ENCODE data around the gene AZGP1. TPM values are rescaled to one million over a fixed set of nuclear protein-coding genes. Genes with fewer than 3 reads are reported as not detected.

The AZGP1 gene
- total and polyA plus RNA-seq, 2 of the 13 experiments (the other 11 are each of a cell fraction or from before 2014, with no cell fraction given), result 93.8 to 229 TPM

DNA sequence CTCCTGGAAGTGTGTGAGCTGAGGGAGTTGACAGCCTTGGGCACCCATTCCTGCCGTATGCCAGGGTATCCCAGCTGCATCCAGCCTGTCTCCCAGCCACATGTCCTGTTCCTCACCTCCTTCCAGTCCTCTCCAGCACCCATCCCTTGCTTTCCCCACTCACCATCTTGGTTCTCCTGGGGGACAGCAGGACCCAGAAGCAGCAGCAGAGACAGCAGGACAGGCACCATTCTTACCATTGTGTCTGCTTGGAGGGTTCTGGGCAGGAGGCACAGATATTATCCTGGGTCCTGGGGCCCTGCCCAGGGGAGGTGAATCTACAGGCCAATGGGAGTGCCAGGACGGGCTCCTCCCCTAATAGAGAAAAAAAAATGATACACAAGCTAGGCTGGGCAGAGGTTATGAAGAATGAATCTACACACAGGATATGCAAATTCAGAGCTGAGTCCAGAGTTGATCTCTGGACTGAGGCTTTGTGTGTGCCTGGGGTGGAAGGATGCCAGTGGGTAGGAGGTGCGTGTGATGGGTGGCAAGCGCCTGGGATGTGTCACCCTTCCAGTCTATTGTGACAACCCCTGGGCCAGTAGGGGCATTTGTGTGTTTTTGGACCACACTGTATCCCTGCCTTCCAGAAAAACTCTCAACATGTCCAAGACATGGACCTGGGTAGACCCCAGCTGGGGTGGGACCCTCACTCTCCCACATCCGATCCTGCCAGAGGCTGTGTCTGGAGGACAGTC is at the start of gene AZGP1 (continued):
- TF ChIP-seq, protein P1, sequence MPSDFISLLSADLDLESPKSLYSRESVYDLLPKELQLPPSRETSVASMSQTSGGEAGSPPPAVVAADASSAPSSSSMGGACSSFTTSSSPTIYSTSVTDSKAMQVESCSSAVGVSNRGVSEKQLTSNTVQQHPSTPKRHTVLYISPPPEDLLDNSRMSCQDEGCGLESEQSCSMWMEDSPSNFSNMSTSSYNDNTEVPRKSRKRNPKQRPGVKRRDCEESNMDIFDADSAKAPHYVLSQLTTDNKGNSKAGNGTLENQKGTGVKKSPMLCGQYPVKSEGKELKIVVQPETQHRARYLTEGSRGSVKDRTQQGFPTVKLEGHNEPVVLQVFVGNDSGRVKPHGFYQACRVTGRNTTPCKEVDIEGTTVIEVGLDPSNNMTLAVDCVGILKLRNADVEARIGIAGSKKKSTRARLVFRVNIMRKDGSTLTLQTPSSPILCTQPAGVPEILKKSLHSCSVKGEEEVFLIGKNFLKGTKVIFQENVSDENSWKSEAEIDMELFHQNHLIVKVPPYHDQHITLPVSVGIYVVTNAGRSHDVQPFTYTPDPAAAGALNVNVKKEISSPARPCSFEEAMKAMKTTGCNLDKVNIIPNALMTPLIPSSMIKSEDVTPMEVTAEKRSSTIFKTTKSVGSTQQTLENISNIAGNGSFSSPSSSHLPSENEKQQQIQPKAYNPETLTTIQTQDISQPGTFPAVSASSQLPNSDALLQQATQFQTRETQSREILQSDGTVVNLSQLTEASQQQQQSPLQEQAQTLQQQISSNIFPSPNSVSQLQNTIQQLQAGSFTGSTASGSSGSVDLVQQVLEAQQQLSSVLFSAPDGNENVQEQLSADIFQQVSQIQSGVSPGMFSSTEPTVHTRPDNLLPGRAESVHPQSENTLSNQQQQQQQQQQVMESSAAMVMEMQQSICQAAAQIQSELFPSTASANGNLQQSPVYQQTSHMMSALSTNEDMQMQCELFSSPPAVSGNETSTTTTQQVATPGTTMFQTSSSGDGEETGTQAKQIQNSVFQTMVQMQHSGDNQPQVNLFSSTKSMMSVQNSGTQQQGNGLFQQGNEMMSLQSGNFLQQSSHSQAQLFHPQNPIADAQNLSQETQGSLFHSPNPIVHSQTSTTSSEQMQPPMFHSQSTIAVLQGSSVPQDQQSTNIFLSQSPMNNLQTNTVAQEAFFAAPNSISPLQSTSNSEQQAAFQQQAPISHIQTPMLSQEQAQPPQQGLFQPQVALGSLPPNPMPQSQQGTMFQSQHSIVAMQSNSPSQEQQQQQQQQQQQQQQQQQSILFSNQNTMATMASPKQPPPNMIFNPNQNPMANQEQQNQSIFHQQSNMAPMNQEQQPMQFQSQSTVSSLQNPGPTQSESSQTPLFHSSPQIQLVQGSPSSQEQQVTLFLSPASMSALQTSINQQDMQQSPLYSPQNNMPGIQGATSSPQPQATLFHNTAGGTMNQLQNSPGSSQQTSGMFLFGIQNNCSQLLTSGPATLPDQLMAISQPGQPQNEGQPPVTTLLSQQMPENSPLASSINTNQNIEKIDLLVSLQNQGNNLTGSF (CRISPR knock-in tag; IDR thresholded peaks at IDR 0.05), result no peak
- TF ChIP-seq HMG20B (CRISPR knock-in tag; conservative IDR thresholded peaks at IDR 0.05) (0 out of 2 replicates have a peak, but pooled peaks have one; percentile 49), EEA1 (CRISPR knock-in tag; IDR thresholded peaks at IDR 0.05; ENCODE audit: borderline replicate concordance) (no peak), ZNF33A (CRISPR knock-in tag; IDR thresholded peaks at IDR 0.05; ENCODE audit: borderline replicate concordance) (no peak), KDM2A (CRISPR knock-in tag; IDR thresholded peaks at IDR 0.05; ENCODE audit: borderline replicate concordance, low read depth) (no peak), MEIS1 (CRISPR knock-in tag; IDR thresholded peaks at IDR 0.05; ENCODE audit: borderline replicate concordance) (0 out of 2 replicates have a peak, but pooled peaks have one; percentile 70), TEAD3 (CRISPR knock-in tag; optimal IDR thresholded peaks at IDR 0.05; ENCODE audit: borderline replicate concordance) (peak; percentile 56), SALL2 (CRISPR knock-in tag; IDR thresholded peaks at IDR 0.05) (no peak; the same call in 1 of the 2 replicates), JUND (CRISPR knock-in tag; IDR thresholded peaks at IDR 0.05) (no peak), REL (CRISPR knock-in tag; conservative IDR thresholded peaks at IDR 0.05) (no peak), HCFC1 (IDR thresholded peaks at IDR 0.05; ENCODE audit: low read depth, low read length) (no peak; the same call in 1 of the 2 replicates), SRY (CRISPR knock-in tag; IDR thresholded peaks at IDR 0.05) (no peak)
- TF ChIP-seq, protein P2, sequence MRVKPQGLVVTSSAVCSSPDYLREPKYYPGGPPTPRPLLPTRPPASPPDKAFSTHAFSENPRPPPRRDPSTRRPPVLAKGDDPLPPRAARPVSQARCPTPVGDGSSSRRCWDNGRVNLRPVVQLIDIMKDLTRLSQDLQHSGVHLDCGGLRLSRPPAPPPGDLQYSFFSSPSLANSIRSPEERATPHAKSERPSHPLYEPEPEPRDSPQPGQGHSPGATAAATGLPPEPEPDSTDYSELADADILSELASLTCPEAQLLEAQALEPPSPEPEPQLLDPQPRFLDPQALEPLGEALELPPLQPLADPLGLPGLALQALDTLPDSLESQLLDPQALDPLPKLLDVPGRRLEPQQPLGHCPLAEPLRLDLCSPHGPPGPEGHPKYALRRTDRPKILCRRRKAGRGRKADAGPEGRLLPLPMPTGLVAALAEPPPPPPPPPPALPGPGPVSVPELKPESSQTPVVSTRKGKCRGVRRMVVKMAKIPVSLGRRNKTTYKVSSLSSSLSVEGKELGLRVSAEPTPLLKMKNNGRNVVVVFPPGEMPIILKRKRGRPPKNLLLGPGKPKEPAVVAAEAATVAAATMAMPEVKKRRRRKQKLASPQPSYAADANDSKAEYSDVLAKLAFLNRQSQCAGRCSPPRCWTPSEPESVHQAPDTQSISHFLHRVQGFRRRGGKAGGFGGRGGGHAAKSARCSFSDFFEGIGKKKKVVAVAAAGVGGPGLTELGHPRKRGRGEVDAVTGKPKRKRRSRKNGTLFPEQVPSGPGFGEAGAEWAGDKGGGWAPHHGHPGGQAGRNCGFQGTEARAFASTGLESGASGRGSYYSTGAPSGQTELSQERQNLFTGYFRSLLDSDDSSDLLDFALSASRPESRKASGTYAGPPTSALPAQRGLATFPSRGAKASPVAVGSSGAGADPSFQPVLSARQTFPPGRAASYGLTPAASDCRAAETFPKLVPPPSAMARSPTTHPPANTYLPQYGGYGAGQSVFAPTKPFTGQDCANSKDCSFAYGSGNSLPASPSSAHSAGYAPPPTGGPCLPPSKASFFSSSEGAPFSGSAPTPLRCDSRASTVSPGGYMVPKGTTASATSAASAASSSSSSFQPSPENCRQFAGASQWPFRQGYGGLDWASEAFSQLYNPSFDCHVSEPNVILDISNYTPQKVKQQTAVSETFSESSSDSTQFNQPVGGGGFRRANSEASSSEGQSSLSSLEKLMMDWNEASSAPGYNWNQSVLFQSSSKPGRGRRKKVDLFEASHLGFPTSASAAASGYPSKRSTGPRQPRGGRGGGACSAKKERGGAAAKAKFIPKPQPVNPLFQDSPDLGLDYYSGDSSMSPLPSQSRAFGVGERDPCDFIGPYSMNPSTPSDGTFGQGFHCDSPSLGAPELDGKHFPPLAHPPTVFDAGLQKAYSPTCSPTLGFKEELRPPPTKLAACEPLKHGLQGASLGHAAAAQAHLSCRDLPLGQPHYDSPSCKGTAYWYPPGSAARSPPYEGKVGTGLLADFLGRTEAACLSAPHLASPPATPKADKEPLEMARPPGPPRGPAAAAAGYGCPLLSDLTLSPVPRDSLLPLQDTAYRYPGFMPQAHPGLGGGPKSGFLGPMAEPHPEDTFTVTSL (CRISPR knock-in tag; IDR thresholded peaks at IDR 0.05; ENCODE audit: borderline replicate concordance), result no peak
- TF ChIP-seq, protein P3, sequence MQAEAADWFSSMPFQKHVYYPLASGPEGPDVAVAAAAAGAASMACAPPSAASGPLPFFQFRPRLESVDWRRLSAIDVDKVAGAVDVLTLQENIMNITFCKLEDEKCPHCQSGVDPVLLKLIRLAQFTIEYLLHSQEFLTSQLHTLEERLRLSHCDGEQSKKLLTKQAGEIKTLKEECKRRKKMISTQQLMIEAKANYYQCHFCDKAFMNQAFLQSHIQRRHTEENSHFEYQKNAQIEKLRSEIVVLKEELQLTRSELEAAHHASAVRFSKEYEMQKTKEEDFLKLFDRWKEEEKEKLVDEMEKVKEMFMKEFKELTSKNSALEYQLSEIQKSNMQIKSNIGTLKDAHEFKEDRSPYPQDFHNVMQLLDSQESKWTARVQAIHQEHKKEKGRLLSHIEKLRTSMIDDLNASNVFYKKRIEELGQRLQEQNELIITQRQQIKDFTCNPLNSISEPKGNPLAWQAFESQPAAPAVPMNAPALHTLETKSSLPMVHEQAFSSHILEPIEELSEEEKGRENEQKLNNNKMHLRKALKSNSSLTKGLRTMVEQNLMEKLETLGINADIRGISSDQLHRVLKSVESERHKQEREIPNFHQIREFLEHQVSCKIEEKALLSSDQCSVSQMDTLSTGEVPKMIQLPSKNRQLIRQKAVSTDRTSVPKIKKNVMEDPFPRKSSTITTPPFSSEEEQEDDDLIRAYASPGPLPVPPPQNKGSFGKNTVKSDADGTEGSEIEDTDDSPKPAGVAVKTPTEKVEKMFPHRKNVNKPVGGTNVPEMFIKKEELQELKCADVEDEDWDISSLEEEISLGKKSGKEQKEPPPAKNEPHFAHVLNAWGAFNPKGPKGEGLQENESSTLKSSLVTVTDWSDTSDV (CRISPR knock-in tag; IDR thresholded peaks at IDR 0.05), result no peak

Data from HepG2 (cell line).